HG02678 (cell line): ENCODE measurements around the gene TCF19.
A peak's percentile ranks its signal among the peaks of the same experiment; 100 is the strongest.
"Not testable (repeated sequence)": the region's sequence is repeated elsewhere in the genome, so short reads cannot be mapped to it uniquely, and the experiment has no call there.

Experiments
- ATAC-seq: cut with Tn5 transposase; IDR thresholded peaks from one replicate; pipeline ENCODE4 v1.9.1; 2021; ENCODE audit warnings: mild to moderate bottlenecking, moderate library complexity; ENCODE audit not compliant: unreplicated experiment

The TCF19 gene

DNA sequence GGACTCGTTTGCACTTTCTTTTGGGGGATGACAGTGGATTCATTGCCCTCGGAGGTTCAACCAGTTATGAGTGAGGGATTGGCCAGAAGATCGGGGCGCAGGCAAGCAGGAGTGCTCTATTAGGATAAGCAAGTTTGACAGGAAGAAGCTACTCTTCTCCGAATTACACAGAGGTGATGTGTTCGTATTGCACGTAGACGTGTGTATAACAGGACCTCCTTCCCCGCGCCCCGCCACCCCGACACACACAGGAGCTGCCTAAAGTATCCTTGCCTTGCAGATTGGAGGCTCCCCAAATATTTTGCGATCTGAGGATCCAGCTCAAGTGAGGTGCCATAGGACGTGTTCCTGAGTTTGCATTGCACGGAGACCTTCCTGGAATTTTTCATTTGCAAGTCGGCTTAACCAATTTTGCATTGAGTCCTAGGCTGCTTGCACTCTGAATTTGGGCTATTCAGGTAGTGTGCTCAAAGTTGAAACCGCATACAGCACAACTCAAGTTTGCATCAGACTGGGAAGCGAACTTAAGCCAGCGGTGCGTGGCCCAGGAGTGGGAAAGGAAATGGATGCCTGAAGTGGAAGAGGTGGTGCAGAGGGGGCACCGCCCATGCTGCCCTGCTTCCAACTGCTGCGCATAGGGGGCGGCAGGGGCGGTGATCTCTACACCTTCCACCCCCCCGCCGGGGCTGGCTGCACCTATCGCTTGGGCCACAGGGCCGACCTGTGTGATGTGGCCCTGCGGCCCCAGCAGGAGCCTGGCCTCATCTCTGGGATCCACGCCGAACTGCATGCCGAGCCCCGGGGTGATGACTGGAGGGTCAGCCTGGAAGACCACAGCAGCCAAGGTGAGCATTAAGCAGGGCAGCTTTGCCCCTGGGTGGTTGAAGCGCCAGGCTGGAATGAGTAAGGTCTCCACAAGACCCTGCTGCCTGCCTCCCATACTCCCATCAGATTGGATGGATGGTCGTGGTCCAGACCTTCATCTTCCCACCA is 770 bp downstream of the TCF19 start:
- ATAC-seq, result no peak

DNA sequence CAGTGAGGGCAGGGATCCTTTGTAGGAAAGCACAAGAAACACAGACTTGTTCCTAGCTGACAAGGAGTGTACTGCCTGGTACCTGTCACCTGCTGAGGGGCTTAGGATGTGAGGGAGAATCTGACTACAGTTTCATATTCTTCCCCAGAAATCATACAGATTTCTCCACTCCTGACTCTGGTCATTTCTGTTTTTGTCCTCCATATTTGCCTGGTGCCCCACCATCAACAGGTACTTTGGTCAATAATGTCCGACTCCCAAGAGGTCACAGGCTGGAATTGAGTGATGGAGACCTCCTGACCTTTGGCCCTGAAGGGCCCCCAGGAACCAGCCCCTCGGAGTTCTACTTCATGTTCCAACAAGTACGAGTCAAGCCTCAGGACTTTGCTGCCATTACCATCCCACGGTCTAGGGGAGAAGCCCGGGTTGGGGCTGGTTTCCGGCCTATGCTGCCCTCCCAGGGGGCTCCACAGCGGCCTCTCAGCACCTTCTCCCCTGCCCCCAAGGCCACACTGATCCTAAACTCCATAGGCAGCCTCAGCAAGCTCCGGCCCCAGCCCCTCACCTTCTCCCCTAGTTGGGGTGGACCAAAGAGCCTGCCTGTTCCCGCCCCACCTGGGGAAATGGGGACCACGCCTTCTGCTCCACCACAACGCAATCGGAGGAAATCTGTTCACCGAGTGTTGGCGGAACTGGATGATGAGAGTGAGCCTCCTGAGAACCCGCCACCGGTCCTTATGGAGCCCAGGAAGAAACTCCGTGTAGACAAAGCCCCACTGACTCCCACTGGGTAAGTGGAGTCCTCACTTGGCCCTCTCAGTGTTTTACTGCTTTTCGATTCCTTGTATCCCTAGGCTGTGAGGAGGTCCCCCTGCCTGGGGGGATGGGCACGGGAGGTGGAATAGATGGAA is 3.1 kb downstream of the TCF19 start:
- ATAC-seq, result no peak

DNA sequence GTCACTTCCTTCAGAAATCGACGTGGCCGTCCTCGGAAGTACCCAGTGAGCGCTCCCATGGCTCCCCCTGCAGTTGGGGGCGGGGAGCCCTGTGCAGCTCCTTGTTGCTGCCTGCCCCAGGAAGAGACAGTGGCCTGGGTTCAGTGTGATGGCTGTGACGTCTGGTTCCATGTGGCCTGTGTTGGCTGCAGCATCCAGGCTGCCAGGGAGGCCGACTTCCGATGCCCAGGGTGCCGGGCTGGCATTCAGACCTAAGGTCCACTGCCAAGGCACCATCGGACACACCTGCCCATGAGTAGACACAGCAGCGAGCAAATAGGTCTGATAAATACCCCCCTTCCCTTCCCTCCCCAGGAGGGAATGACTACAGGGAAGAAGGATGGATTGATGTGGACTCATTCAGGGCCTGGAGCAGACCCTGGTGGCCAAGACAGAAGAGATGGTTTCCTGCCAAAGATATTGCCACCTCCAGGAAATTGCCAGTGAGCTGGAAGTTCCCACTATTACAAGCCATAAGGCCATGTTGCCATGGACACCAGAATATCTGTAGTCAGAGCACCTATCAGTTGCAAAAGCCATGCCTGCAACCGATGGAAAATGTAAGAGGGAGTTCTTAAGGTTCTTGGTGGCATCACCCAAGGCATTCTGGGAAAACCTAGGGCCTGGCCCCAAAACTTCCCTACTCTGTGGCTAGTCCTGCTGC is 4.2 kb downstream of the TCF19 start:
- ATAC-seq, result no peak

DNA sequence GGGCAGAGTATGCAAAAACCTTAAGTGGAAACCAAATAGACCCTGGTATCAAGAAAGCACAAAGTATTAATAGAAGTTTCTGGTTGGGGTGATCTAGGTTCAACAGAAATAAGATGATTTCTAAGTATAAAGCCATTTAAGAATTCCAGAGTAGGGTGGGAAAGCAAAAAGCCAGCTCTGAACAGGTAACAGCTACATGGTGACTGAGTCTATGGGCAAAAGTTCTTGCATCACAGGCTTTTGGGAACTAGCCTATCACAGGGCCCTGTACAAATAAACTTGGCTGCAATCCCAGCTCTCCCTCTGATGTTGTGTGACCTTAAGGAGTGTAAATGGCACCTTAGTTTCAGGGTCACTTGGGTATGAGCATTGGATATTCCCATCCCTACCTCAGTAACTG is 5.5 kb downstream of the TCF19 start:
- ATAC-seq, result no peak

DNA sequence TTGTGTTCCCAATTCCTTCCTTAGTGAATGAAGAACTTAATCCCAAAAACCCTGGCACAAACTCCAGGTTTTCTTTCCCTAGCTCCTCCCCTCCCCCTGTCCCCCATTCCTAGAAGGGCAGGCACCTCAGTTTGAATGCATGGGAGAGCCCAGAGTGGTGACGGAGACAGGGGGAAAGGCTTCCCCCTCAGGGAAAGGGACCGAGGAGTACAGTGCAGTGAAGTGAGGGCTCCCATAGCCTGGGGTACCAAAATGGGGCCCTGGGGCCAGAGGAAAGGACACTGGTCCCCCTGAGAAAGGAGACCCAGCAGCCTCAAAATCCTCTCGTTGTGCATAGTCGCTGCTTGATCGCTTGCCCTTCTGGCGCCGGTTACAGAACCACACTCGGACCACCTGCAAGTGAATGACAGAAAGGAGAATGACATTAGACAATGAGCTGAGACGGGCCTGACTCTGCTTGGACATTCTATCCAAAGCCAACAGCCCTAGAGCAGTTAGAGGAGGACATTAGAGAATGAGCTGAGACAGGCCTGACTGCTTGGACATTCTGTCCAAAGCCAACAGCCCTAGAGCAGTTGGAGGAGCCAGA is 6.2 kb downstream of the TCF19 start:
- not testable (repeated sequence) for ATAC-seq

DNA sequence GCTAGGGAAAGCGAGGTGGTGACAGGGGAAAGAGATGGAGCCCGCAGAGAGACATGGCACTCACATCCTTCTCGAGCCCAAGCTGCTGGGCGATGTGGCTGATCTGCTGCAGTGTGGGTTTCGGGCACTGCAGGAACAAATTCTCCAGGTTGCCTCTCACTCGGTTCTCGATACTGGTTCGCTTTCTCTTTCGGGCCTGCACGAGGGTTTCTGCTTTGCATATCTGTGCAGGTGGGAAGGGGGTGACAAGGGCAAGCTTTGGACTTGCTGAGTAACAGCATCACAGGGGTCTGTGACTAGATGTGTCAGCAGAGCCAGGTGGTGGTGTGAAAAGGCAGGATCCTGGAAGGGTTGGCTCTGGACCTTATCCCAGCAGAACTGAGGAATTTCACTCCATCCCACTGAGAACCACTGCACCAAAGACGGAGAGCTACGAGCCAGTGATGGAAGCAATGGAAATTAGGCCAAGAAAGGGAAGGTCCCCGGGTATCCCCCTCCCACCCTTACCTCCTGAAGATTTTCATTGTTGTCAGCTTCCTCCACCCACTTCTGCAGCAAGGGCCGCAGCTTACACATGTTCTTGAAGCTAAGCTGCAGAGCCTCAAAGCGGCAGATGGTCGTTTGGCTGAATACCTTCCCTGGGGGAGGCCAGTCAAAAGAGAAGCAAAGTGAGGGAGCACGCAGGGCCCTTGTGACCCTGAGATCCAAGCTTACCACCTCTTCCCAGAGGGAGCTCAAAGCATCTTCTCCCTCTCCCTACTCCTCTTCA is 6.9 kb downstream of the TCF19 start:
- ATAC-seq, result peak; percentile 77

DNA sequence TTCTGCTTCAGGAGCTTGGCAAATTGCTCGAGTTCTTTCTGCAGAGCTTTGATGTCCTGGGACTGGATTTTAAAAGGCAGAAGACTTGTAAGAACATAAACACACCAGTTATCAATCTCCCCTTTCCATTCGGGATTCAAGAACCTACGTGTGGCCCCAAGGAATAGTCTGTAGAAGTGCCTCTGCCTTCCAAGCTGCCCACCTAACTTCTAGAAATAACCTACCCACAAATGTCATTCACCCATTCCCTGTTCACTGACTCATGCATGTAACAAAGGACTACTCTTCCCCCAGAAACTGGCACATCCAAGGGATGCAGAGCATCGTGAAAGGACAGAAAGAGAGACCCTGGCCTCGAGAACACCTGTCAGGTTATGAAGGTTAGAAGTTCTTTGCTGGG is 7.6 kb downstream of the TCF19 start:
- no peak for ATAC-seq

DNA sequence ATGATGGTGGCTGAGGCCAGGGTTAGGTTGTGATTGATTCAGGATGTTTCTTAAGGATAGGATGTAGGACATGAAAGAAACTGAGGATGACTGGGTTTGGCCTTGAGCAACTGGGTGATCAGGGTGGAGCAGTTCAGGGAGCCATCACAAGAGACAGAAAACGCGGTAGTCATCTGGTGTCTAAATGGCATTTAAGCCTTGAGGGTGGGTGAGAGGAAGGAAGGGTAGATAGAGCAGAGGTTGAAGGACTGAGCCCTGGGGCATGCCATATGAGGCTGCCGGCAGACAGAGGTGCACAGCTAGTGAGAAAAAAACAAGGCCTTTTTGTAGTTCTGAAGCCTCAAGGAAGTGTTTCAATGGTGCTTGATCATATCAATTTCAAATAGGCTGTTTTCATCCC is 10.2 kb downstream of the TCF19 start:
- ATAC-seq, result no peak

DNA sequence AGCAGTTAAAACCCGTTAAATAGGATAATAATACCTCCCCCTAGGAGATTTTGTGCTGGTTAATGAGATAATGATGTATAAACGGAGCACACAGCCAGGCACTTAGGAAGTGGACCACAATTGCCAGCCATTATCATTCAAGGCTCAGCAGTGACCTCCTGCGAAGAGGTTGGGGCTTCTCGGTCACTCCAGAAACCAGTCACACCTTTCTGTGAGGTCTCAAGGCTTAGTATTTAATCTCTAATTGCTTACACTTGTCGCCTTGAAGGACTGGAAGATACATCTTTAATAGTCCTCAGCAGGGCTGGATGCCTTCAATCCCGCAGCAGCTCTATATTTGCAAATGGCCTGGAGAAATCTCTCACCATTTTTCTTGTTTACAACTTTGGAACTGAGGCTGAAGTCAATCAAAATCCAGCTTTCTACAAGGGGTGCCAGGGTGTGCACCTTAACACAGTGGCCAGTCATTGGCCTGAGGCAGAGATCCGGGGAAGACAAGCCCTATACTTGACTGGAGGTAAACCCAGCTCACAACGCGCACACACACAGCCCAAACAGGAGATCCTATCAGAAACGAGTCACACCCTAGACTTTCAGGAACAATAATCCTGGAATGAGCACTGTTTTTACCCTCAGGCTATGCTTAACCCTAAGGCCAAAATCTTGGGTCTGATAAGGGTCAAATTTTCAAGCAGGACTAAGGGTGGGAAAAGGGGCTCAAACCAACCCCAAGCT is 10.9 kb downstream of the TCF19 start:
- ATAC-seq, result no peak

DNA sequence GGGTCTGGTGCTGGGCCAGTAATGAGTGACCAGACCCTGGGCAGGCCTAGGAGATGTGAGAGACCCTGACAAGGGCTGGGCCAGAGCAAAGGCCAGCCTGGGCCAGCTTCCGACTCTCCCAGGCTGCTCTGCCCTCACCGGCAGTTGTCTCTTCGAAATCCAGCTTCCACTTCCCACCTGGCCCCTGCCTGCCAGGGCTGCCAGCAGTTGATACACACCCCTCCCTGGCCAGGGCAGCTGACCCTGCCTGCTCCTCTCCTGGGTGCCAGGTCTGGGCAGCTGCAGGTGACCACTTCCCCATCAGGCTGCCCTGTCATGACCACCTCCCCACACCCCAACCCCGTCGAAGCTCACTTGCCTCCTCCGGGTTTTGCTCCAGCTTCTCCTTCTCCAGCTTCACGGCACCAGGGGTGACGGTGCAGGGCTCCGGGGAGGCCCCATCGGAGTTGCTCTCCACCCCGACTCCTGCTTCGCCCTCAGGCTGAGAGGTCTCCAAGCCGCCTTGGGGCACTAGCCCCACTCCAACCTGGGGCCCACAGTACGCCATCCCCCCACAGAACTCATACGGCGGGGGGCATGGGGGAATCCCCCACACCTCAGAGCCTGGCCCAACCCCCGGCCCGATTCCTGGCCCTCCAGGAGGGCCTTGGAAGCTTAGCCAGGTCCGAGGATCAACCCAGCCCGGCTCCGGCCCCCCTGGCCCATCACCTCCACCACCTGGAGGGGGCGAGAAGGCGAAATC is 11.6 kb downstream of the TCF19 start:
- ATAC-seq, result not testable (repeated sequence)

DNA sequence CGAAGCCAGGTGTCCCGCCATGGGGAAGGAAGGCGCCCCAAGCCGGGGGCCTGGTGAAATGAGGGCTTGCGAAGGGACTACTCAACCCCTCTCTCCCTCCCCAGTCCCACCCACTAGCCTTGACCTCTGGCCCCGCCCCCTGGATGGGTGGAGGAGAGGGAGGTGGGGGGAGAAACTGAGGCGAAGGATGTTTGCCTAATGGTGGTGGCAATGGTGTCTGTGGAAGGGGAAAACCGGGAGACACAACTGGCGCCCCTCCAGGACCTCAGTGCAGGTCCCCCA is 12.2 kb downstream of the TCF19 start, which contains the start of gene POU5F1:
TSS of gene POU5F1 (minus strand) at position 83 of the 282 bp plus-strand sequence. CDS start at position 21, 62 bp downstream.
- no peak for ATAC-seq

DNA sequence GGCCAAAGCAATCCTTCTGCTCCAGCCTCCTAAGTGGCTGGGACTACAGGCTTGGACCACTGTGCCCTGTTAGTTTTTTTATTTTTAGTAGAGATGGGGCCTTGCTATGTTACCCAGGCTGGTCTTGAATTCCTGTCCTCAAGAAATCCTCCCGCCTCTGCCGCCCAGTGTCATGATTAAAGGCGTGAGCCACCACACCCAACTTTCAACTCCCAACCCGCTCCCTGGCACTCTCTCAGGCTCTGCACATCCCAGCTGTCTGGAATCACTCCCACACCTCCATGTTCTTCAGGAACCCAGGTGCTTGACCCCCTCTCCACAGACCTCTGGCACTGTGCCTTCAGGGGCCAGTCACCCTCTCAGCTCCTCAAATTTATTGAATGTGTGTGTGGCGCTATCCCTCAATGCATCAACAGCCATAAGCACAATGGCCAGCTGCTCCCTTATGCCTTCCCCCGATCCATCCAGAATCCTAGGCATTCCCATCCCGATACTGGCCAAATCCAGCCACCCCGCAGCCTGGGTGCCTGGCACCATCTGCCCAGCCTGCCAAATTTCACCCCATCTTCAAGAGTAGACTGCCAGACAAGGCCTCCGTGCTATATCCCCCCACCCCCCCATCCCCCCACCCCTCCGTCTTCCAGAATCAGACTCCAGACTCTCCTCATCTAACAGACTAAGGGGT is 12.7 kb downstream of the TCF19 start:
- ATAC-seq, result no peak

DNA sequence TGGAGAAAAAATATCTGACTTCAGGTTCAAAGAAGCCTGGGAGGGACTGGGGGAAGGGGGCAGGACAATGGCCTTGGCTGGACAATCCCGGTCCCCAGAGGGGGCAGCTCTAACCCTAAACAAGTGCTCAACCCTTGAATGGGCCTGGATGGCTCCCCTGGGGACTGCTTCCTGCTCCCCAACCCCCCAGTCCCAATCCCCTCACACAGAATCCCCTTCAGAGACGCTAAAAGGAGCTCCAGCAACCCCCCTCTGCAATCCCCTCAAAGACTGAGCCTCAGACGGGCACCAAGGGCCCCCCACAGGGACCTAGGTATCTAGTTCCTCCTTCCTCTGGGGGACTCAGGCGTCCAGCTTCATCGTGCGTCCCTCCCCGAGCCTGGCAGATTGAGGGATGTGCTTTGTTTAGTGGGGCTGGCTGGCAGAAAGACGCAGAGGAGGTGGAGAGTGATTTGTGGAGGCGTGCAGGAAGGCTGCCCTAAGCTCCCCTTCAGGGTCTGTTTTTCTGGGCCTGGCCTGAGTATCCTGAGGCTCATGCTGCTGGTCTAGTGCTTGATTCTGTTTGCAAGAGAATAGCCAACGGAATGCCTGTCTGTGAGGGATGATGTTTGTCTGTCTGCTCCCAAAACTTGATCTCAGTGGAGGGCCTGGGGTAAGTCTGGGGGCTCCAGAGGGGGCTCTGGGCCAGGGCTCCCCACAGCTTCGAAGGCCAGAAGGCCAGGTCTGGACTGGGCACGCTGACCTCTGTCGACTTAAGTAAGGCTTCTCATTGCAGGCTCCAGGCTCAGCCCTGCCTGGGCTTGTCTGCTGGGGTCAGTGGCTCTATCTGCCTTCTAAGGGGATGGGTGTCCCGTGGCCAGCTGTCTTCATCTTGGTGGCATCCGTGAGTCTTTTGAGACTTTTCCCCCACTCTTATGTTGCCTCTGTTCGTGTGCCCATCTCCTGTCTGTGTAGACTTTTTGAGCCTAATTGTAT is 13.8 kb downstream of the TCF19 start:
- ATAC-seq, result no peak

DNA sequence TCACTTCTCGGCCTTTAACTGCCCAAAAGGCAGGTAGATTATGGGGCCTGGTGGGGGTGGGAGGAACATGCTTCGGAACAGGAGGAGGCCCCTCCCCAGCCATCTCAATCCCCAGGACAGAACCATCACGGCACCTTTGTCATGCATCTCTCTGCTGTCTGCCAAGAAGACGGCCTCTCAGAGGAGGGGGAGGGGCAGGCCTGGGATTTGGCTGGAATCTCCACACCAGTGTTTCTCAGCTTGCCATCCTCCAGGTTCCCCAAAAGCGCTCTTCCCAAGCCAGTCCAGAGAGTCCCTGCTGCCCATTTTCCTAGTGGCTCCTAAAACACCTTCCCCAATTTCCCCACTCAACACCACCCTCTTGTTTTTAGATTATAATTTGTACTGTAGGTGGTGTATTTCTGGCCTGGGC is 14.6 kb downstream of the TCF19 start:
- no peak for ATAC-seq

DNA sequence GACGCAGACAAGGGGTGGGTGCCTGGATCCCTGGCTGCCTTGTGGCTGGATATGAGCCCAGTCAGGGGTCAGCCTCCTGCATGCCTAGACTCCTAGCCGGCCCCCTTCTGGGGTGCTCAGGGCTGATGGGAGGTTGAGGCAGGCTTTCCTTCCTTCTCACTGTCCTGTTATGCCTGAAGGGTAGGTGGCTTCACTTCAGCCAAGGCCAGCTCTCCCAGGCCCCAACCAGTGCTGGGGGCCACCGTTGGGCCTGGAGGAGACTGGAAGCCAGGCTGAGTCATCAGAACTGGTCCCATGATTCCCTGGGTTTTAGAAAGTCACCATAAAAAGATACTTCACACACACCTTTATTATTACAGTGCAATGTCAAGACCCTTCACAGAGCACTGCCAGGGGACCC is 15.0 kb downstream of the TCF19 start:
- ATAC-seq, result no peak

DNA sequence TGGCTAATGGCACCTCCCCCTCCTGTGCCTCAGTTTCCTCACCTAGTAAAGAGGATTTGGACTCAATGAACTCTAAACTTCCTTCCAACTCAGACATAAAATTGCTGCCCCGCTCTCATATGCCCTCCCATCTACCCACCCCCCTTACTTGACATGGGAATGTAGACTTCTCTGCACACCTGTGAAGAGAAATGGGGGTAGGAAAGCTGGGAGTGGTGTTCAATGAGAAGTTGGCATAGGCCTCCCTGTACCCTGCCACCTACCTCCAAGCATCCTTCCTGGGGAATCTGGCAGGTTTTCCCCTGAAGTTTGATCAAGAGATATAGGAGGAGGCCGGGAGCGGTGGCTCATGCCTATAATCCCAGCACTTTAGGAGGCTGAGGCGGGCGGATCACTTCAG is 16.0 kb downstream of the TCF19 start:
- no peak for ATAC-seq

DNA sequence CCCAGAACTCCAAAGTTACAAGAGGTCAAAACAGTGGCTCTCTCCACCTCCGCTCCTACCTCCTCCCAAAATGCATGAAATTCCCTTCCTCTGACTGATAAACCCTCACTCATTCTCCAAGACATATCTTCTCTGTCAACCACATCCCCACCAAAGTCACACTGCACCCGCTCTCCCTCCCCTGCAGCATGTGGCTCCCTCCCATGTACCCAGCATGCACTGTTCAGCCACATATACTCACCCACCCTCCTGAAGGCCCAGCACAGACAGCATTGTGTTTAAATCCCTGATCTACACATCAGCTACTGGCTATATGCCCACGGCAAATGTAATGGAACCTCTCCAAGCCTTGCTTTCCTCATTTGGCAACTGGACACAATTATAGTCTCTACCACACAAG is 17.6 kb downstream of the TCF19 start:
- ATAC-seq, result no peak
